Left hindlimb (tissue), 1 donor: Measurements from ENCODE around the gene OPN1LW.
"Not testable (repeated sequence)": the region's sequence is repeated elsewhere in the genome, so short reads cannot be mapped to it uniquely, and the experiment has no call there.

Experiments
- DNase-seq: peaks from one replicate; pipeline ENCODE4 v3.0.0-alpha.2; 2018

Gene OPN1LW

DNA sequence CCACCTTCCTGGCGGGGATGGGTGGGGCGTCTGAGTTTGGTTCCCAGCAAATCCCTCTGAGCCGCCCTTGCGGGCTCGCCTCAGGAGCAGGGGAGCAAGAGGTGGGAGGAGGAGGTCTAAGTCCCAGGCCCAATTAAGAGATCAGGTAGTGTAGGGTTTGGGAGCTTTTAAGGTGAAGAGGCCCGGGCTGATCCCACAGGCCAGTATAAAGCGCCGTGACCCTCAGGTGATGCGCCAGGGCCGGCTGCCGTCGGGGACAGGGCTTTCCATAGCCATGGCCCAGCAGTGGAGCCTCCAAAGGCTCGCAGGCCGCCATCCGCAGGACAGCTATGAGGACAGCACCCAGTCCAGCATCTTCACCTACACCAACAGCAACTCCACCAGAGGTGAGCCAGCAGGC is at the start of gene OPN1LW:
OPN1LW (plus strand) TSS at position 234 of the 400 bp plus-strand sequence; CDS start at position 275, 41 bp downstream.
- DNase-seq = not testable (repeated sequence)

DNA sequence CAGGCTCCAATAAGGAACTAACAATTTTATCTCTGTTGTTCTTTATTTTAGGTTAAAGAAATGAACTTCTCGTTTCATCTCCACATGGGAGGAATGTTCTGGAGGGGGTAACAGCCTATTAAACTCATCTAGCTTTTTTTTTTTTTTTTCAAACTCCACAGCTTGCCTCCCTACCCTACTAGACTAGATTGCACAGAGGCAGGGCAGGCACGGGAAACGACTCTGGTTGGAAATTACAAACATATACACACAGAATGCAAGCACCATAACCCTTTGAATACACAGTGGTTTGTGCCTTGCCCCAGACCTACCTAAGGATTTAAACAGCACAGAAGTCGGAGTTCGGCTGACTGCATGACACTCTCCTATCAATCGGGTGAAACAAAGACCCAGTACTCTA is 49.2 kb upstream of the OPN1LW start:
- DNase-seq = no peak

DNA sequence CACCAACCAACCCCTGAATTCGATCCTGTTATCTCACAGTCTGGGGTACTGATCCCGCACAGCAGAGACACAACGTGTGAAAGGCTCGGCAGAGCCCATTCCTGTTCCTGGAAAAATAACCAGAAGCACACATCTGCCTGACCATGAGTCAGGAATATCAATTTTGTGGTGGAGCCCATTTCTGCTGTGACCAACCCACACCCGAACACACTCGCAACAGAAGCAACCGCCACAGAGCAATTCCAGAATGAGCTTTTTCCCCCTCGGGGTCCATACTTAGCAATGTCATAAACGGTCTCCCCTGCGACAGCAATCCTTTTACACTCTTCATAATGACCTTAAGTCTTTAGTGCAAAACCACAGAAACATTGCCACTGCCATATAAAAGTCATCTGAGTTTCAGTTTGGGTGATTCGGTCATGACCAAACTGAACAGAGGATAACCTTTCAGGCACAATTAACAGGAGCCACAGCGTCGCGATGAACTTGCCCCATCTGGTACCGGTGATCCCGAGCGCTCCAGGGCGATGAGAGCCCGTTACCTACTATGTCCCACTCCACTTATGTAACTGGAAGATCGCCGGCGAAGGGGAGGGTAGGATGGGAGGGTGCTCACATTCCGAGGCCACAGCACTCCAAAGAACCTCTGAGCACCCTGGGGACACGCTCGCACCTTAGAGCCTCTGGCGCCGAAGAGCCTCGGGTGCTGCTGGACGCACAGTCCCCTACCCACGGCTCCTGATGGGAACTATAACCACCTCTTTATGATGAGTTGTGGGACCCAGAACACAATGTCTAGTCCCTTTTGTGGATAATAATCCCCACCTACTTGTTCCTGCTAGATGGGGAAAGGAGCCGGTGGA is 47.7 kb upstream of the OPN1LW start:
- no peak for DNase-seq

DNA sequence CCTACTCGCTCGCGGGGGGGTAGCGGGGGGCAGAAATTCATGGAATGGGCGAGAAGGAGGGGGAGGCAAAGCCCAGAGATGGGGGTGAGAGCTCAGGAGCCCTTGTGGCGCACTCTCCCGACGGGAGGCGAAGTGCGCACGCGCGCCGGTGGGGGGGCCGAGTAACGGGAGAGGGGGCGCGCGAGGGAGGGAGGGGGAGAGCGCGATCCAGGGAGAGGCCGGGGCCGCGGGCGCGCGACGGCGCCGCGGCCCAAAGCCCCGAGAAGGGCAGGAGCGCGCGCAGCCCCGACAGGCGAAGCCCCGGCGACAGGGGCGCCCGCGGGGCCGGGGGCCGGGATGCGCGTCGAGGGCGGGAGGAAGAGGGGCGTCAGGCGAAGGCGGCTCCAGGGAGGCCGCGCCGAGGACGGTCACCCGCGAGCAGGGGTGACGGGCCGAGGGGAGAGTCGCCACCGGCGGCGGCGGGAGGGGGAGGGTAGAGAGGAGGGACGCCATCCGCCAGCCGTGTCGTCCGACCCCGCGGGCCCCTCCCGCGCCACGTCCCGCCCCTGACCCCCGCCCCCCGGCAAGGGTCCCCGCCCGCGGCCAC is 46.9 kb upstream of the OPN1LW start:
- peak; percentile 81 for DNase-seq

DNA sequence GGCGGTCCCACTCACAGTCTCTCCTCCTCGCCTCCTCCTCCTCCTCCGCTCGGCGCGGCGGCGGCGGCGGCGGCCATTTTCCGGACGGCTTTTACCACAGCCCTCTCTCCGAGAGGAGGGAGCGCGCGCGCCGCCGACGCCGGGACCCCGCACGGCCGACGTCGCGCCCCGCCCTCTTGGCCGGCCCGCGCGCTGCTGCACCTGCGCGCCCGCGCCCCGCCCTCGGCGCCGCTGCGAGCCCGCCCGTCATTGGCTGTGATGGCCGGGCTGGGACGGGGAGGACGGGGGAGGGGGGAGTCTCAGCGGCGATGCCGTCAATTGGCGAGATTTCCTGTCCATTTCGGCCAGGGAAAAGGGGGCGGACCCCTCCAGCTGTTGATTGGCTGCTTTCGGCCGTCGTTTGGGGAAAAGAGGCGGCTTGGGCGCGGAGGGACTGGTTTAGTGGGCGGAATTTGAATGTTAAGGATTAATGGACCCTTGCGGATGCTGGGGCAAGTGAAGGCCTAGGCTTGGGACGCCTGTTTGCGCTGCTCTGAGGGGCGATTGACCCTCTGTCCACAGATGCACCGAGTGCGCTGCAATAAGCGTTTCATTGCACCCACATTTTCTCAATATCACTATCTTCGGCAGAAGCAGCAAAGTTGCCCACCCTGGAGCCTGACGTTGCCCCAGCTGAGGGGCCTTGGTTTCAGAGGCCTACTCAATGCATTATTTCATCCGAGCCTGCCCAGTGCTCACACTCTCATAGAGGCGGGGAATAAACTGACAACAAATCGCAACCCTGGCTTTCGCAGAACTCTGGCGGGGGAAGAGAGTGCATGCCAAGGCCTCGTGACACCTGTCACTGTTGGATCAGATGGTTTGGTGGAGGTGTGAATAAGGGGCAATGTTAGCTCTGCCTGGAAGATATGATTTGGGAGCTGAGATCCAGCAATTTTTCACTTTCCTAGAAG is 46.2 kb upstream of the OPN1LW start, which contains the start of gene MECP2:
MECP2 (minus strand) TSS at position 129 of the 953 bp plus-strand sequence.
- DNase-seq = peak; percentile 94

DNA sequence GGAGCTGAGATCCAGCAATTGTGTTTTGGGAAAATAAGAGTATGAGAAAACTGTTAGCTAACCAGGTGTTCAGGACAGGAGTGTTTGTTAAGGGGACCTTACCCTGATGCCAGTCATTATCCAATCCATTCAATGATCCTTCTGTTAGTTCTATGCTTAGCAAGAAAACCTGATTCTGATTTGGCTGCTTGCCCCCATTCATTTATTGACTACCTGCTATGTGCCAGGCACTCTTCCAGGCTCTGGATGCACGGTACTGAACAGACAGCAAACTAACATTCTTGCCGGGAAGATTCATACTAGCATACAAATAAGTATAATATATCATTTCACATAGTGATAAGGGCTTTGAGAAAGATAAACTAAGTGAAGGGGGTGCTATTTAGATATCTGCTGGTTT is 45.5 kb upstream of the OPN1LW start:
- no peak for DNase-seq

DNA sequence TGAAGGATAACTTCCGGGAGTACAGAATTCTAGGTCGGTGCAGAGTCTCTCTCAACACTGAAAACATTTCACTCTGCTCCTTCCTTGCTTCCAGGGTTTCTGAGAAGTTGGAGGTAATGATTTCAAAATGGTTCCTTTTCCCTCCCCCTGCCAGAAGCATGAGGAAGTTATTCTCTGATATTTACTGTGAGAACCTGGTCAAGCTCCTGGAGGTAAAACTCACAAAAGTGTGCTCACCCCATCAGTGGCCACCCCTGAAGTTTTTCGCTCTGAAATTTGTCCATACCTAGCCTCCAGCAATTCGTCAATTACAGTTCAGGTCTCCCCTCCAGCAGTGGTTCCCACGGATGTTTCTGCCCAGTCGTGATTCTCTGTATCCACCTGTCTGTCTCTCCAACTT is 30.3 kb upstream of the OPN1LW start:
- DNase-seq = no peak

DNA sequence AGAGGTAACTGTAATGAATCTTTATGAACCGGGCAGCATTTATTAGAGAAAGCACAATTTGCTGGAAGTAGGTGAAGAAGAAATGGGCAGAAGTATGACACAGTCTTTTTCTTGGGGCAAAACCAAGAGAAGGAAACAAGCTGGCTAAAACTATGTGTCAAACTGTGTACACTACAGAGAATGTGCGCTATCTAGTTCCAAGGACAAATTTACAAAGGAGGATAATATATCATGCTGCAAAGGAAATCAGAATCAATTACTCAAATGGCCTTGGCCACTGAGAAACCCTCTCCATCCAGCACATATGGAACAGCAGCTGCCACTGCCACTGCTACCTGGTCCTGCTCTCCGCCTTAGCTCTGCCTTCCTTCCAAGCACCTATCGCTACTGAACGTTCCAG is 29.4 kb upstream of the OPN1LW start:
- DNase-seq = no peak

DNA sequence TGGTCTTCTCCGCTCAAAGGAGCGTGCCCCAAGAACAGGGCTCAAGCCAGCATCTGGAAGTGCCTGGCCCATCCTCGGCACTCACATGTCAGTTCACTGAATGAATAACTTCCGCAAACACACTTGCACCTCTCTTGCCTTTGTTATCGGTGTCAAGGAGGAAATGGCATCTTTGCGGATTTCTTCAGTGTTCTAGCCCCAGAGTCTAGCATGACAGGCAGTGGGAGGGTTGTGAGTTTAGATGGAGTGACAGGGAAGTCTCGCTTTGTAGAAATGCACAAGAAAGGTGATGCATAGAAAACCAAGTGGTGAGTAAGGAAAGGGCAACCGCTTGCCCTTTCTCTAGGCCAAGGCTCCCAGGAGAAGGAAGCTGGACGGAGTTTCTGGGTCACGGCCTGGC is 29.0 kb upstream of the OPN1LW start:
- DNase-seq = no peak

DNA sequence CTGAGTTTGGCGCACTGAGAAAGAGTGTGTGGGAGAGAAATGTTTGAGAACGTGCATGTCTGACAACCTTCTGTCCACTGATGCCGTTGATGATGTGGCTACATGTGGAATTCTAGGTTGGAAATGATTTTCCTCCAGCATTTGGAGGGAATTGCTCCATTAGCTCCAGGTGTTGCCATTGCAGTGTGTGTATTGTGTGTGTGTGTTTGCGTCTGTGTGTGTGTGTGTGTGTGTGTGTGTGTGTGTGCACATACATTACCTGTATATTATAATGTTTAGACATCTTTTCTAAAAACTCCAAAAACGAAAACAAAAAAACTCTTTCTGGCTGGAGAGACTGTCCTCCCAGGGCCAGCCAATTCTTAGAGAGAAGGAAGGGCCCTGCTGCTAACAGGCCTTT is 28.3 kb upstream of the OPN1LW start:
- no peak for DNase-seq

DNA sequence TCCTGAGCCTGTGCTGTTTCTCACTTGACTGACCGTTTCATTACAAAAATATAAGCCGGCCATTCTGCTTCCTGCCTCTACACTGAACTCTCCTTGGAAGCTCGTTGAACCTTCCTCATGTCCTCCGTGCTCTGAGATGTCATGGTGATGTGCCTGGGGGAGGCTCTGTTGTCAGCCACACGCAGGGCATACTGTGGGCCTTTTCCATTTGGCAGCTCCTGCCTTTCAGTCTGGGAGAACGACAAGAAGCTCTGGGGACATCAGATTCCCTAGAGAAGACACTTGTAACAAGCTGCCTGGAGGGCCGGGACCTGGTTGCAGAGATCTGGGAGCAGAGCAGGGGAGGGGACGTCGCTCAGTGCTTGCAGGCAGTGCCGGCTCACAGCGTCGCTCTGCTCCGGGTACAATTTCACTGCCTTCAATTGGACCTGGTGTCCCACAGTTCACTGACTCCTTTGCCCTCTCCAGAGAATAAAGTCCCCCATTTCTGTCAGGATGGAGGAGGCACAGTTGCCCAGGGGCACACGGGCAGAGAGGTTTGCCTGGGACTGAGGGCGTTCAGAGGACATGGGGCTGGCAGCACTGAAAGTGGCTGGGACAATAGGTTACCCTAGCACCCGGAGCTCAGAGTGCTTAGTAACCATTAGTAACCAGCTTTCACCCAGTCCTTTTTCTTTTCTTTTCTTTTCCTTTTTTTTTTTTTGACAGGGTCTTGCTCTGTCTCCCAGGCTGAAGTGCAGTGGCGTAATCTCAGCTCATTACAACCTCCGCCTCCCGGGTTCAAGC is 27.4 kb upstream of the OPN1LW start:
- DNase-seq = no peak

DNA sequence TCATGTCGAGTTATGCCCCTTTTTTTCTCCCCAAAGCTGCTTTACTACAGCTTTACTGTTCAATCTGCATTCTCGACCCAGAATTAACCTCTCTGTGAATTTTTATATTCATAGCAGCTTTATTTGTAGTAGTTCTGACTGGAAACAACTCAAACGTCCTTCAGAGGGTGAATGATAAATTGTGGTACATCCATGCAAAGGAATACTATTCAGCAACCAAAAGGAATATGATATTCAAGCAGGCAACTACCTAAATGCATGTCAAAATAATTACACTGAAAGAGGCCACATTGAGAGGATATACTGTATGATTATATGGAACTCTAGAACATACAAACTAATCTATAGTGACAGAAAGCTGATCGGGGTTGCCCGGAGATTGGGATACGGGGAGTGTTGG is 26.5 kb upstream of the OPN1LW start:
- no peak for DNase-seq

DNA sequence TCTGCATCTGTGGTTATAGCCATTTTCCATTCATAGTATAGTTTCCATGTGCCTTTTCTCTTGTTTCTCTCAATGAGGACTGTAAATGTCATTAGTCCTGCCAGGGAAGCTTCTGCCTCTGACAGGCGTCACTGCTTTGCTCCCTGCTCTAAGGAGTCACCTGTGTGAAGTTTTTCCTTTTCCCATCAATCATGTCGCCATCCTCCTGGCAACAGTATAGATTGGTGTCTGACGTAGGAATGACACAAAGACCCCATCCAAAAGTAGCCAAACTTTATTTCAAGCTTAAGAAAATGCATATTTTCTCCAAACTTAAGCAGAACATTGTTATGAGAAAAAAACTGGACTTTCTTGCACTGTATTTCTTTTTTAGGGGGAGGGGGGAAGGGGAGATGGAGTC is 23.5 kb upstream of the OPN1LW start:
- DNase-seq = no peak

DNA sequence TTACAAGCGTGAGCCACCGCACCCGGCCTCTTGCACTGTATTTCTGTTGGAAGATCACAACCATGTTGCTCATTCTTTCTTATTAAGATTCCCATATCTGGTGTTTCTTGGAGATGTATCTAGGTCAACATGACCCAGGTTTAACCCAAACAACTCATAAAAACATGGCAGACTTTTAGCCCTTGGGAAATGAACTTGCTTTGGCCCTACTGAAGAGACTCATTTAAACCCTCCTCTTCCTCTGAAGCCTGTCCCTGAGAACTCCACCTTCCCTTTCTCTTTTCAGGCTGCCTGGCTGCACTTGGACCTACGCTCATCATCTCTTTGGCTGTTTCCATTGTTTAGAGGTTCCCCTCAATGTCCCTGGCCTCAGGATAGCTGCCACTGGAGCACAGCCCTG is 22.8 kb upstream of the OPN1LW start:
- DNase-seq = no peak

DNA sequence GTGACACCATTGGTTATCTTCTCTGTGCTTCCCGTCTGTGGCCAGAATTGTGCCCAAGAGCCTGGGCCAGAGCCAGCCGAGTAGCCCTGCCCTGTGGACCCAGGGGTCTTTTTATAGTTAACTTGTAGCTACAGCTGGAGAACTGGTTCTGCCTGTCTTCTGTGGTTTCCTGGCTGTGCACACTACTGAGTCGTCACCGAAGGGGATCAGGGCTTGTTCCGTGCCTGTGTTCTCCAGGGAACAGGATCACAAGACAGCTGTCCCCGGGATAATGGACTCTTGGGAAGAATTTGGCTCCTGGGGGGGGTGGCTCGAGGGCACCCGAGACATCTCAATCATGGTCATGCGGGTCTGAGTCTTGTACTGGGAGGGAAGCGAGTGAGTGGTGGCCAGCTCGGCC is 22.1 kb upstream of the OPN1LW start:
- DNase-seq = no peak

DNA sequence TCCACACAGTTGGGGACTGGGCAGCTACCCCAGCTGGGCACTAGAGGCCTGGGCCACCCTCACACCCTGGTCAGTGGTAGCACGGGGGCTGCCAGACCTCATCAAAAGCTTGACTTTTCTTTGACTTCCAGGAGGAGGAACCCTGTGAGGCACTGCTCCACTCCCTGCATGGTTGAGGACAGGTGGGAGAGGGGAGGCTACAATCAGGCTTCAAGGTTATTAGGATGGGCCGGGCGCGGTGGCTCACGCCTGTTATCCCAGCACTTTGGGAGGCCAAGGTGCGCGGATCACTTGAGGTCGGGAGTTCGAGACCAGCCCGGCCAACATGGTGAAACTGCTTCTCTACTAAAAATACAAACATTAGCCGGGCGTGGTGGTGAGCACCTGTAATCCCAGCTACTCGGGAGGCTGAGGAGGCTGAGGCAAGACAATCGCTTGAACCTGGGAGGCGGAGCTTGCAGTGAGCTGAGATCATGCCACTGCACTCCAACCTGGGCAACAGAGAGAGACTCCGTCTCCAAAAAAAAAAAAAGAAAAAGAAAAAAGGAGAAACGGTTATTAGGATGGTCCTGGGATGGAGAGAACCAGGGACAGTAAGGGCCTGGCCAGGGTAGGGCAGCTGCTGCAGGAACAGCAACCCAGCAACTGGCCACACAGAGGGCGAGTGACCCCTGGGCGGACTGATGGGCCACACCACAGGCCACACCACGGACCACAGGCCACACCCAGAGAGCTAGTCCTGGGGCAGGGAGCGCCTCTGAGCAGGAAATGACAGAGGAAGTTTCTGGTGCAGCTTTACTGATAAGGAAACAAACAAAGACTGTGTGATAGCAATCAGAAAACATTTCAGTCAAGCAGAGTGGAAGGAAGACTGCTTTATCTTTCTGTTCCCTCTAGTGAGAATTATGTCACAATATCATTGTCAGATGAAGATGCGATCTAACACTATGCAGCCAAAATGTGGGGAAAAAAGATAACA is 20.5 kb upstream of the OPN1LW start:
- no peak for DNase-seq

DNA sequence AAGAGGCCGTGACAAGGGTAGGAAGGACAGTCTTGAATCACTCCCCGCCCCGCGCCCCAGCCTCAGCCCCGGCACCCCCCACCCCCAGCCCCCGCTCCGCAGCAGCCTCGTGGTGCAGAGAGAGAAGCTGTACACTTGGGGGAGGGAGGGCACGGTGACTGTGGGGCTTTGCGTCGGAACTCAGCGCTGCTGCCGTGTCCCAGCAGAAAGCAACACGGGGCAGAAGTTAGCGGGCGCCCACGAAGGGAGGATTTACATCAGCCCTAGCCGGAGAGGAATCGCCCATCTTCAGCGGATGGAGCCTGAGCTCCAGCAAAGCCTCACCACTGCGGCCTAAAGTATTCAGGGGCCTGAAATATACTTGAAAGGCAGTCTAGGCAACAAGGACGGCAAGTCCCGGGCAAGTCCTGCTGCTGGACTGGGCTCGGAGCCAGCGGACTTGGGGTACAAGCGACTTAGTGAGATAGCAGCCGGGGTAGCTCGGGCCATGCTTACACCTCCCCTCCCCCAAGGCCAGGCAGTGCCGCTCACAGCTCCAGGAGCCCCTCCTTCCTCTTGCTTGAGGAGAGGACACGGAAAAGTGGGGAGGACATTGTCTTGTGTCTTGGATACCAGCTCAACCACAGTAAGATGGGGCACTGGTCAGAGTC is 18.5 kb upstream of the OPN1LW start:
- no peak for DNase-seq

DNA sequence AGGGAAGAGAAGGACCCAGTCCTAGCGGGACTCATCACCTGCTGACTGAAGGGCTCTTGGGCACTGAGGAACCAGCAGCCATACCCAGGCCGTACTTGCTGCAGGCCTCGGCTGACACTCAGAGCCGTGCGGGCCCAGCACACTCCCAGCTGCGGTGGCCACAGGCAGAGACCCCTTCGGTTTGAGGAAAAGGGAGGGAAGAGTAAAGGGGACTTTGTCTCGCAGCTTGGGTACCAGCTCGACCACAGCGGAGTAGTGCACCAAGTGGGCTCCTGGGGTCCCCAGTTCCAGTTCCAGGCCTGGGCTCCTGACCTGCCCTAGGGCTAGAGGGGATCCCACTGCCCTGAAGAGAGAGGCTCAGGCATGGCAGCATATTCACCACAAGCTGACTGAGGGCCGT is 17.9 kb upstream of the OPN1LW start:
- DNase-seq = no peak

DNA sequence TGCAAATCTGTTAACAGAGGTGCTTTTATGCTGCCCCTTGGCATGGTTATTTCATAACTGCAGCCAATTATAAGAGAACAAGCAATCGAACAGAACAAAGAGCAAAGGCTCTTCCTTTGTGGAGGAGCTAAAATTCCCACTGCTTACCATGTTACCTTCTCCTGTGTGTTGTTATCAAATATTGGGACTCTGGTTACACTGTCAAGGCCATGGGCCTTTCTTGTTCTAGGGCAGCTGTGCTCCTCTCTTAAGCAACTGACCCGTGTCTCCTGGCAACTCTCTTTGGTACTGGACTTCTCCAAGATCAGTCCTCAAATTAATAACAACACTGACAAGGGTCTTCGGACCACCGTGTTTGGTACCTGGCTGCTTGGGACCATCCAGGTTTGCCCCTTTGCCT is 12.1 kb upstream of the OPN1LW start:
- no peak for DNase-seq

DNA sequence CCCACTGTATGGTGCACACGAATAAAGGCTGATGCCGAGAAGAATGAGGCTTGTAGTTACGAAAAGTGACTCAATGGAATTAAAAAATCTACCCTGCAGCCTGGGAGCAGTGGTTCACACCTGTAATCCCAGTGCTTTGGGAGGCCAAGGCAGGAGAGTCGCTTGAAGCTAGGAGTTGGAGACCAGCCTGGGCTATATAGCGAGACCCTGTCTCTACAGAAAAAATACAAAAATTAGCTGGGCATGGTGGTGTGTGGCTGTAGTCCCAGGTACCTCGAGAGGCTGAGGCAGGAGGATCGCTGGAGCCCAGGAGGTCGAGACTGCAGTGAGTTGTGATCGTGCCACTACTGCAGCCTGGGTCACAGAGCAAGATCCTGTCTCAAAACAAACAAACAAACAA is 11.7 kb upstream of the OPN1LW start:
- DNase-seq = no peak
